ENCODE data around the gene CNTNAP2. TPM values are rescaled to one million over a fixed set of nuclear protein-coding genes. Genes with fewer than 3 reads are reported as not detected.

Gene CNTNAP2
- total and polyA plus RNA-seq, 2 of the 13 experiments (the other 11 are each of a cell fraction or from before 2014, with no cell fraction given), result 0.40 to 0.42 TPM

- TF ChIP-seq FOXP4 (CRISPR knock-in tag; IDR thresholded peaks at IDR 0.05) (no peak), NFKB2 (CRISPR knock-in tag; IDR thresholded peaks at IDR 0.05; ENCODE audit: borderline replicate concordance) (no peak), ZBTB38 (CRISPR knock-in tag; IDR thresholded peaks at IDR 0.05) (no peak), NR3C1 (CRISPR knock-in tag; IDR thresholded peaks at IDR 0.05) (no peak), CENPT (CRISPR knock-in tag; IDR thresholded peaks at IDR 0.05; ENCODE audit: low read depth) (no peak), ZNF382 (CRISPR knock-in tag; IDR thresholded peaks at IDR 0.05; ENCODE audit: borderline replicate concordance) (no peak), ZMYM3 (CRISPR knock-in tag; IDR thresholded peaks at IDR 0.05) (no peak), KLF16 (CRISPR knock-in tag; IDR thresholded peaks at IDR 0.05) (no peak), TOE1 (CRISPR knock-in tag; IDR thresholded peaks at IDR 0.05) (no peak), RFX1 (IDR thresholded peaks at IDR 0.05) (no peak), KDM6A (CRISPR knock-in tag; IDR thresholded peaks at IDR 0.05; ENCODE audit: low read depth) (no peak), HBP1 (CRISPR knock-in tag; IDR thresholded peaks at IDR 0.05; ENCODE audit: low read depth) (no peak), RBFOX2 (IDR thresholded peaks at IDR 0.05; ENCODE audit: low read depth, low read length) (no peak), SRY (CRISPR knock-in tag; IDR thresholded peaks at IDR 0.05) (no peak), ZMYM4 (CRISPR knock-in tag; IDR thresholded peaks at IDR 0.05) (no peak), ZNF317 (CRISPR knock-in tag; IDR thresholded peaks at IDR 0.05) (no peak)
Observed at GRCh38 chr7:147810269-147810668, 1693.7 kb downstream of the CNTNAP2 start (continued).
